K562 (cell line): ENCODE results near the gene FGF4. TPM values are rescaled to one million over a fixed set of nuclear protein-coding genes. Genes with fewer than 3 reads are reported as not detected.
A peak's percentile ranks its signal among the peaks of the same experiment; 100 is the strongest.

Experiments
- ATAC-seq: fragments of 200-7000 bp; cut with Tn5 transposase; 3 replicates; pipeline ENCODE4 v1.9.1; 2020; ENCODE audit warnings: moderate library complexity
- BruUV-seq: library from RNA; stranded (reverse); fragments of 400-500 nt; replicated peaks from 2 replicates; lab custom pipeline; 2021; lab: Mats Ljungman, UMichigan
- CTCF ChIA-PET: fragments of 300-600 bp; formaldehyde crosslinking; extraction: SDS; loops from one replicate; lab custom pipeline; 2021; ENCODE audit warnings: low intra/inter-chr PET ratio; lab: Yijun Ruan, JAX
- POLR2A ChIA-PET: fragments of 300-600, 350-650 bp; sonication (Branson Sonifier 250); formaldehyde crosslinking; extraction: SDS; loops from one replicate; lab custom pipeline; 2021; ENCODE audit warnings: antibody characterized with exemption, inconsistent platforms; lab: Yijun Ruan, JAX
- DNase-seq, 4 experiments: peaks; one replicate each; pipeline versions ENCODE4 v3.0.0 to v3.0.0-alpha.2; 2011 to 2018; ENCODE audit warnings: low spot score in 3 of 4, mixed read lengths in 3 of 4; ENCODE audit errors: extremely low read depth in 1 of 4
- FAIRE-seq: peaks from 2 replicates; lab custom pipeline; 2011; peaks lifted over from hg19 to GRCh38; lab: Jason Lieb, UNC
- H2AFZ ChIP-seq: 2 replicates; pipeline ENCODE4 v1.6.0; 2011; ENCODE audit warnings: low read depth, low read length, control low read depth, inconsistent platforms
- H3K27ac ChIP-seq: fragments of 200-600 bp; 3 replicates; pipeline ENCODE4 v1.8.0; 2011; ENCODE audit warnings: low read depth, mild to moderate bottlenecking, control low read depth, inconsistent platforms, low read length, moderate library complexity, mixed read lengths; ENCODE audit errors: extremely low read depth
- H3K27me3 ChIP-seq, 2 experiments: fragments of 300-600 bp in 1 of 2; 2 replicates in 1 of 2; 3 replicates in 1 of 2; pipeline versions ENCODE4 v1.6.0 to v1.8.0; 2011; ENCODE audit warnings: inconsistent platforms in 2 of 2, low read length in 2 of 2, mild to moderate bottlenecking in 1 of 2, mixed read lengths in 1 of 2, moderate library complexity in 1 of 2; ENCODE audit not compliant: control insufficient read depth in 2 of 2, insufficient read depth in 2 of 2
- H3K36me3 ChIP-seq: fragments of 300-600 bp; 3 replicates; pipeline ENCODE4 v1.8.0; 2011; ENCODE audit warnings: mild to moderate bottlenecking, low read length, inconsistent platforms; ENCODE audit not compliant: control insufficient read depth, insufficient read depth
- H3K4me1 ChIP-seq, 2 experiments: fragments of 200-600 bp in 1 of 2; replicated peaks in 1 of 2; 2 replicates in 1 of 2; 3 replicates in 1 of 2; pipeline versions ENCODE4 v1.5.1 to v1.8.0; 2011; ENCODE audit warnings: inconsistent platforms in 2 of 2, low read length in 2 of 2, mild to moderate bottlenecking in 1 of 2, mixed read lengths in 1 of 2, moderate library complexity in 1 of 2; ENCODE audit not compliant: control insufficient read depth in 2 of 2, insufficient read depth in 2 of 2
- H3K4me2 ChIP-seq: 2 replicates; pipeline ENCODE4 v1.6.1; 2011; ENCODE audit warnings: low read length, control low read depth, inconsistent platforms, mixed read lengths; ENCODE audit not compliant: insufficient read depth
- H3K4me3 ChIP-seq: fragments of 200-600 bp; sonication (generic), shearing (Covaris generic); 2 replicates; pipeline ENCODE4 v1.5.1; 2016; ENCODE audit warnings: control low read depth, inconsistent platforms
- H3K79me2 ChIP-seq: fragments of 200-600 bp; 3 replicates; pipeline ENCODE4 v1.8.0; 2011; ENCODE audit warnings: low read length, inconsistent platforms; ENCODE audit not compliant: control insufficient read depth, insufficient read depth
- H3K9ac ChIP-seq, 2 experiments: 2 replicates each; pipeline versions ENCODE4 v1.6.0 to v1.6.1; 2011; ENCODE audit warnings: low read depth in 2 of 2, low read length in 2 of 2, control low read depth in 1 of 2, inconsistent platforms in 1 of 2, mild to moderate bottlenecking in 1 of 2, mixed read lengths in 1 of 2; ENCODE audit not compliant: insufficient read depth in 1 of 2
- H3K9me1 ChIP-seq: one replicate; pipeline ENCODE4 v1.6.0; 2011; ENCODE audit warnings: inconsistent platforms, mild to moderate bottlenecking, low read length, moderate library complexity; ENCODE audit not compliant: control insufficient read depth, insufficient read depth
- H3K9me3 ChIP-seq: replicated peaks from 2 replicates; pipeline ENCODE4 v1.5.1; 2011; ENCODE audit warnings: low read depth, low read length, inconsistent platforms; ENCODE audit not compliant: control insufficient read depth, insufficient read depth
- H4K20me1 ChIP-seq: replicated peaks from 2 replicates; pipeline ENCODE4 v1.6.1; 2011; ENCODE audit warnings: low read length, inconsistent platforms, mixed read lengths; ENCODE audit not compliant: control insufficient read depth, insufficient read depth
- C11orf30 ChIP-seq: fragments of 450-650 bp; IDR thresholded peaks from 2 replicates; pipeline ENCODE4 v1.6.1; 2016; ENCODE audit warnings: low read depth, mild to moderate bottlenecking
- CHD2 ChIP-seq: IDR thresholded peaks from 2 replicates; pipeline ENCODE4 v1.6.1; 2011; ENCODE audit warnings: low read depth, low read length
- HIVEP1 ChIP-seq: fragments of 250-450 bp; sonication (Bioruptor Pico); IDR thresholded peaks from 2 replicates; pipeline ENCODE4 v1.4.0; 2020; ENCODE audit warnings: mild to moderate bottlenecking
- HNRNPK ChIP-seq: fragments of 200-400 bp; formaldehyde crosslinking; IDR thresholded peaks from one replicate; pipeline ENCODE4 v1.6.1; 2018; ENCODE audit warnings: mild to moderate bottlenecking, low read depth, low read length; ENCODE audit not compliant: poor library complexity, severe bottlenecking
- KDM4B ChIP-seq, 2 experiments: fragments of 450-650 bp in 1 of 2; sonication (generic) in 1 of 2; IDR thresholded peaks; 2 replicates each; pipeline ENCODE4 v1.6.1; 2016 to 2017; ENCODE audit warnings: borderline replicate concordance in 2 of 2, antibody characterized with exemption in 1 of 2, low read depth in 1 of 2, mild to moderate bottlenecking in 1 of 2
- KHSRP ChIP-seq: fragments of 450-650 bp; IDR thresholded peaks from 2 replicates; pipeline ENCODE4 v1.6.1; 2017
- KLF16 ChIP-seq: IDR thresholded peaks from 2 replicates; pipeline ENCODE4 v1.6.1; 2016; ENCODE audit warnings: antibody characterized with exemption
- L3MBTL2 ChIP-seq: fragments of 450-650 bp; IDR thresholded peaks from 2 replicates; pipeline ENCODE4 v1.6.1; 2016; ENCODE audit warnings: mild to moderate bottlenecking, moderate library complexity
- MECOM ChIP-seq: fragments of 250-450 bp; sonication (Bioruptor Pico); IDR thresholded peaks from 2 replicates; pipeline ENCODE4 v1.8.0; 2022; ENCODE audit warnings: inconsistent platforms
- NRF1 ChIP-seq, 2 experiments: fragments of 450-650 bp; IDR thresholded peaks in 1 of 2; conservative IDR thresholded peaks in 1 of 2; 2 replicates each; pipeline ENCODE4 v1.6.1; 2014; ENCODE audit warnings: mild to moderate bottlenecking in 2 of 2
- SAP30 ChIP-seq: fragments of 200-600 bp; sonication (generic); IDR thresholded peaks from 2 replicates; pipeline ENCODE4 v1.6.1; 2012; ENCODE audit warnings: borderline replicate concordance, low read depth, mild to moderate bottlenecking, moderate library complexity, low read length, control low read depth, inconsistent platforms; ENCODE audit not compliant: insufficient read depth, poor library complexity, severe bottlenecking
- STAT5B ChIP-seq: fragments of 250-450 bp; sonication (Bioruptor Pico); IDR thresholded peaks from 2 replicates; pipeline ENCODE4 v1.8.0; 2021; ENCODE audit warnings: mild to moderate bottlenecking, inconsistent platforms
- TFAM ChIP-seq: fragments of 250-450 bp; sonication (Bioruptor Pico); conservative IDR thresholded peaks from 2 replicates; pipeline ENCODE4 v1.5.0; 2021; ENCODE audit warnings: mild to moderate bottlenecking, moderate library complexity
- YY1 ChIP-seq, 3 experiments: IDR thresholded peaks; 2 replicates each; pipeline ENCODE4 v1.6.1; 2011; ENCODE audit warnings: low read length in 2 of 3, mild to moderate bottlenecking in 2 of 3, moderate library complexity in 2 of 3, borderline replicate concordance in 1 of 3, control low read depth in 1 of 3, low read depth in 1 of 3; ENCODE audit not compliant: insufficient read depth in 3 of 3, insufficient replicate concordance in 2 of 3, control insufficient read depth in 1 of 3, insufficient read length in 1 of 3; ENCODE audit errors: extremely low read depth in 1 of 3
- ZFP1 ChIP-seq: fragments of 450-650 bp; formaldehyde crosslinking; IDR thresholded peaks from 2 replicates; pipeline ENCODE4 v1.4.0; 2020; ENCODE audit warnings: mild to moderate bottlenecking, mixed read lengths
- ZNF347 ChIP-seq: fragments of 450-650 bp; formaldehyde crosslinking; IDR thresholded peaks from 2 replicates; pipeline ENCODE4 v1.4.0; 2020; ENCODE audit warnings: low read depth, mild to moderate bottlenecking, moderate library complexity
- WGBS: fragments of 100-300 bp; shearing (Covaris generic); methylation state at CpG from one replicate; pipeline ENCODE4 v1.1.6; 2016; ENCODE audit warnings: low coverage, mixed read lengths; ENCODE audit not compliant: insufficient coverage; ENCODE audit errors: missing lambda C conversion rate; 5-methylcytosine and 5-hydroxymethylcytosine counted together
- in situ Hi-C: fragments of 300-500 bp; cut with MboI; formaldehyde crosslinking; loops from 4 replicates; pipeline ENCODE4 v1.15.0; 2018; ENCODE audit warnings: inconsistent platforms, mixed read lengths
- intact Hi-C: fragments of 100-400 bp; cut with micrococcal nuclease; formaldehyde crosslinking; loops from 2 replicates; pipeline ENCODE4 v1.14.2; 2022
- polyA plus RNA-seq, 8 experiments: library from polyadenylated mRNA; depleted of rRNA in 4 of 8; stranded (reverse) in 5 of 8; unstranded in 3 of 8; fragments of >200 nt; fragmentation: Nextera tagmentation in 2 of 8; fragmentation: Illumina TruSeq in 1 of 8; extraction: Ambion mirVana in 2 of 8; extraction: Trizol in 1 of 8; gene quantifications; 2 replicates each; pipeline versions ENCODE4 v1.2.1 to v1.2.3, GENCODE V29; 2011 to 2014; ENCODE audit warnings: inconsistent platforms in 1 of 8, missing spikeins in 1 of 8
- total RNA-seq, 7 experiments: library from RNA; depleted of rRNA in 6 of 7; stranded (reverse); fragments of >200 nt in 6 of 7; fragmentation: Illumina TruSeq in 2 of 7; extraction: Trizol in 2 of 7; gene quantifications; 2 replicates each; pipeline versions ENCODE4 v1.2.1 to v1.2.3, GENCODE V29; 2011 to 2021; ENCODE audit warnings: low replicate concordance in 1 of 7

FGF4 gene
- total and polyA plus RNA-seq, 9 of the 15 experiments (the other 6 are each of a cell fraction or from before 2014, with no cell fraction given): not detected

DNA sequence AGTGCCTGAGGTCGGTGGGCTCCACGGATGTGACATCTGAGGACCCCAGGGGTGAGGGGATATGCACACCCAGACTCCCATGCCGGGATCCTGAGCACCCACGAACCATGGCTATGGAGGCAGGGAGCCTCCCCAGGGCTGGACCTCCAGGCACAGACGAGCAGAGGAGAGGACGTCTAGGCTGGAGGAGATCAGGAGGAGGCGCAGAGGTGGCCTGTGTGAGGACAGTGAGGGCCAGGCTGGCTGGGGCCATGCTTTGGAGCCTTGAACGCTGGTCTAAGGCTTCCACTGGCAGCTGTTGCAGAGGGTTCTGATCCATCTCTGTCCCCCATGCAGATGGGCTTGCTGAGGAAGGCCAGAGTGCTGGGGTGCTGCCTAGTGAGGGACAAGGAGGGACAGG is 29.0 kb downstream of the FGF4 start:
- H3K79me2 ChIP-seq: no peaks in the 10 kb centered on the region
- FAIRE-seq: no peak
- in situ Hi-C loops (no loop called here), intact Hi-C loops (no loop called here)
- no peaks in the 10 kb centered on the region for H3K36me3 ChIP-seq
- no peak for TF ChIP-seq KHSRP
- TF ChIP-seq KLF16: no peak
- no peak for TF ChIP-seq L3MBTL2
- no peak for TF ChIP-seq ZFP1 (CRISPR knock-in tag)
- TF ChIP-seq NRF1 (conservative IDR thresholded peaks at IDR 0.05 in 1 of 2, IDR thresholded peaks at IDR 0.05 in 1 of 2): no peak
- no peak for TF ChIP-seq TFAM (CRISPR knock-in tag)
- no peaks in the 10 kb centered on the region; the same call in 1 of the 2 replicates for H4K20me1 ChIP-seq
- H3K9me1 ChIP-seq: no peaks in the 10 kb centered on the region
- no peak for DNase-seq
- H3K4me1 ChIP-seq: peaks cover 0 to 5% of the 10 kb centered on the region in 2 experiments; a peak in 1 of 5 replicates
- no peak overlapping the region for H2AFZ ChIP-seq
- POLR2A ChIA-PET: no interaction called here
- BruUV-seq: no TSS peak
- H3K4me3 ChIP-seq: no peak overlapping the region
- WGBS: 2% methylated on average over 8 of the region's 8 CpGs
- no peaks in the 10 kb centered on the region for H3K9me3 ChIP-seq
- peaks cover 22 to 59% of the 10 kb centered on the region in 2 experiments; a peak in 4 of 5 replicates for H3K27me3 ChIP-seq
- H3K9ac ChIP-seq: peak overlapping the region in 1 of 2 experiments; percentile 35; a peak in 1 of 4 replicates
- ATAC-seq: peak; percentile 33; the same call in 1 of the 3 replicates
- no peak overlapping the region for H3K4me2 ChIP-seq
- H3K27ac ChIP-seq: no peak overlapping the region
- CTCF ChIA-PET: interaction anchor here (0.6 kb wide), 1 partner anchor 12 kb away, joined by 3 read pairs; no protein-coding TSS in a partner anchor

DNA sequence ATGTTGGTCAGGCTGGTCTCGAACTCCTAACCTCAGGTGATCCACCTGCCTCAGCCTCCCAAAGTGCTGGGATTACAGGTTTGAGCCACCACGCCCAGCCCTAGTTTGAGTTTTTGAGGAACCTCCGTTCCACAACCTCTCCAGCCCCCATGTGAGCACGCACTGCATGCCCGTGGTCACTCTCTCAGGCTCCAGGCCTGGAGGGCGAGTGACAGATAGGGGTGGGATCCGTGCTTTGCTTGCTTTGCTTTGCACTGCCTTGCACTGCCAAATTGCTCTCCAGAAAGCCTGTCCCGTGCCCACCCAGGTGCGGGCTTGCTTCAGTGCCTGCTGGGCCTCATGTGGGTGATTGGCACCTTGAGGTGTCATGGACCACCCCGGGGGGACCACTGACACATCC is 29.9 kb downstream of the FGF4 start:
- Histone ChIP-seq H3K27me3 (peaks cover 28 to 60% of the 10 kb centered on the region in 2 experiments; a peak in 4 of 5 replicates), H3K4me1 (peaks cover 0 to 5% of the 10 kb centered on the region in 2 experiments; a peak in 1 of 5 replicates), H3K36me3 (no peaks in the 10 kb centered on the region), H3K9ac (no peak overlapping the region), H2AFZ (no peak overlapping the region), H3K9me1 (no peaks in the 10 kb centered on the region), H3K79me2 (no peaks in the 10 kb centered on the region), H3K4me2 (no peak overlapping the region), H3K9me3 (no peaks in the 10 kb centered on the region), H4K20me1 (no peaks in the 10 kb centered on the region; the same call in 1 of the 2 replicates), H3K27ac (no peak overlapping the region), H3K4me3 (no peak overlapping the region)
- CTCF ChIA-PET: no interaction called here
- ATAC-seq (no peak), FAIRE-seq (no peak), DNase-seq (no peak)
- WGBS: under 1% methylated on average over 10 of the region's 10 CpGs
- in situ Hi-C loops (no loop called here), intact Hi-C loops (no loop called here)
- no TSS peak for BruUV-seq
- POLR2A ChIA-PET: interaction anchor here (0.6 to 0.7 kb wide), 2 partner anchors 18 to 76 kb away, joined by 3 to 4 read pairs; no protein-coding TSS in a partner anchor
- TF ChIP-seq CHD2: no peak
- no peak for TF ChIP-seq ZNF347
- TF ChIP-seq KDM4B (IDR thresholded peaks at IDR 0.05; ENCODE audit: borderline replicate concordance in 2 of 2, low read depth in 1 of 2): no peak
- TF ChIP-seq YY1 (IDR thresholded peaks at IDR 0.05; ENCODE audit: borderline replicate concordance in 1 of 3, control insufficient read depth in 1 of 3, extremely low read depth in 1 of 3, insufficient read depth in 3 of 3, insufficient read length in 1 of 3, insufficient replicate concordance in 2 of 3, low read depth in 1 of 3, low read length in 2 of 3): no peak
- TF ChIP-seq MECOM: no peak
- no peak for TF ChIP-seq HIVEP1
- TF ChIP-seq STAT5B (CRISPR knock-in tag): no peak
- no peak for TF ChIP-seq C11orf30
- no peak for TF ChIP-seq SAP30
- no peak for TF ChIP-seq HNRNPK
